HepG2 (cell line): ENCODE data around the gene PRDX5. TPM values are rescaled to one million over a fixed set of nuclear protein-coding genes. Genes with fewer than 3 reads are reported as not detected.

ENCODE experiments used
- ASH2L ChIP-seq: fragments of 300-600, 200-600 bp; sonication (generic); IDR thresholded peaks from 2 replicates; pipeline ENCODE4 v1.7.0; 2017; ENCODE audit warnings: low read depth, mild to moderate bottlenecking, moderate library complexity, mixed read lengths, low read length; ENCODE audit not compliant: insufficient read length
- ATF7 ChIP-seq, 2 experiments: fragments of 450-650 bp in 1 of 2; sonication (generic) in 1 of 2; formaldehyde crosslinking in 1 of 2; IDR thresholded peaks; 2 replicates each; pipeline versions ENCODE4 v1.4.0 to v1.6.1; 2016 to 2020; ENCODE audit warnings: antibody characterized with exemption in 1 of 2, mild to moderate bottlenecking in 1 of 2, missing genetic modification reagents in 1 of 2
- DMAP1 ChIP-seq: IDR thresholded peaks from 2 replicates; pipeline ENCODE4 v1.6.1; 2016
- HIVEP1 ChIP-seq: sonication (generic); formaldehyde crosslinking; IDR thresholded peaks from 2 replicates; pipeline ENCODE4 v1.4.0; 2020; ENCODE audit warnings: mild to moderate bottlenecking, missing genetic modification reagents
- ISX ChIP-seq: sonication (generic); formaldehyde crosslinking; conservative IDR thresholded peaks from 2 replicates; pipeline ENCODE4 v1.5.0; 2020; ENCODE audit warnings: missing genetic modification reagents
- KDM5B ChIP-seq: sonication (generic); formaldehyde crosslinking; IDR thresholded peaks from 2 replicates; pipeline ENCODE4 v1.4.0; 2020; ENCODE audit warnings: missing genetic modification reagents, mild to moderate bottlenecking, borderline replicate concordance
- MEF2D ChIP-seq: sonication (generic); formaldehyde crosslinking; IDR thresholded peaks from 2 replicates; pipeline ENCODE4 v1.5.1; 2020; ENCODE audit warnings: mild to moderate bottlenecking, missing genetic modification reagents
- NR2C2 ChIP-seq: sonication (generic); formaldehyde crosslinking; IDR thresholded peaks from 2 replicates; pipeline ENCODE4 v1.4.0; 2020; ENCODE audit warnings: missing genetic modification reagents, mild to moderate bottlenecking, moderate library complexity, borderline replicate concordance
- SAP130 ChIP-seq: IDR thresholded peaks from 2 replicates; pipeline ENCODE4 v1.6.1; 2016; ENCODE audit warnings: low read depth
- STAG1 ChIP-seq: sonication (generic); formaldehyde crosslinking; IDR thresholded peaks from 2 replicates; pipeline ENCODE4 v1.4.0; 2020; ENCODE audit warnings: missing genetic modification reagents
- ZBTB7B ChIP-seq: sonication (generic); formaldehyde crosslinking; IDR thresholded peaks from 2 replicates; pipeline ENCODE4 v1.4.0; 2020; ENCODE audit warnings: missing genetic modification reagents
- ZBTB8A ChIP-seq: sonication (generic); formaldehyde crosslinking; IDR thresholded peaks from 2 replicates; pipeline ENCODE4 v1.4.0; 2020; ENCODE audit warnings: mild to moderate bottlenecking, low read depth, missing genetic modification reagents, borderline replicate concordance
- ZNF124 ChIP-seq: sonication (generic); formaldehyde crosslinking; IDR thresholded peaks from 2 replicates; pipeline ENCODE4 v1.4.0; 2020; ENCODE audit warnings: missing genetic modification reagents
- ZNF160 ChIP-seq: sonication (generic); formaldehyde crosslinking; IDR thresholded peaks from 2 replicates; pipeline ENCODE4 v1.8.0; 2022; ENCODE audit warnings: mild to moderate bottlenecking, inconsistent platforms, missing genetic modification reagents
- ZNF3 ChIP-seq: IDR thresholded peaks from 2 replicates; pipeline ENCODE4 v1.7.0; 2017; ENCODE audit warnings: inconsistent platforms
- ZNF350 ChIP-seq: sonication (generic); formaldehyde crosslinking; IDR thresholded peaks from 2 replicates; pipeline ENCODE4 v1.4.0; 2020; ENCODE audit warnings: mild to moderate bottlenecking, low read depth, missing genetic modification reagents, borderline replicate concordance
- ZNF629 ChIP-seq: sonication (generic); formaldehyde crosslinking; conservative IDR thresholded peaks from 2 replicates; pipeline ENCODE4 v1.5.0; 2020; ENCODE audit warnings: missing genetic modification reagents
- ZNF674 ChIP-seq: sonication (generic); formaldehyde crosslinking; IDR thresholded peaks from 2 replicates; pipeline ENCODE4 v1.5.0; 2020; ENCODE audit warnings: low read depth, mild to moderate bottlenecking, missing genetic modification reagents
- ZNF747 ChIP-seq: sonication (generic); formaldehyde crosslinking; IDR thresholded peaks from 2 replicates; pipeline ENCODE4 v1.8.1; 2023; ENCODE audit warnings: missing genetic modification reagents, mild to moderate bottlenecking, borderline replicate concordance
- ZSCAN31 ChIP-seq: sonication (generic); formaldehyde crosslinking; IDR thresholded peaks from 2 replicates; pipeline ENCODE4 v1.5.0; 2020; ENCODE audit warnings: low read depth, mild to moderate bottlenecking, missing genetic modification reagents
- polyA plus RNA-seq, 8 experiments: library from polyadenylated mRNA; depleted of rRNA in 3 of 8; stranded (reverse) in 7 of 8; unstranded in 1 of 8; fragments of >200 nt; fragmentation: Illumina TruSeq in 4 of 8; extraction: Trizol in 4 of 8; gene quantifications; 2 replicates each; pipeline versions ENCODE4 v1.2.1 to v1.2.3, GENCODE V29; 2011 to 2016; ENCODE audit warnings: low read depth in 4 of 8, missing spikeins in 1 of 8, mixed read lengths in 1 of 8; ENCODE audit not compliant: insufficient read depth in 1 of 8
- total RNA-seq, 5 experiments: library from RNA; depleted of rRNA; stranded (reverse); fragments of >200 nt; fragmentation: Illumina TruSeq; extraction: Trizol; gene quantifications; 2 replicates each; pipeline ENCODE4 v1.2.3, GENCODE V29; 2016; ENCODE audit warnings: low read depth in 1 of 5
- TF ChIP-seq, protein P1 (sequence below): sonication (generic); formaldehyde crosslinking; IDR thresholded peaks from 2 replicates; pipeline ENCODE4 v1.5.0; 2020; ENCODE audit warnings: missing genetic modification reagents
- TF ChIP-seq, protein P2 (sequence below): IDR thresholded peaks from 2 replicates; pipeline ENCODE4 v1.6.1; 2016; ENCODE audit warnings: mild to moderate bottlenecking, missing biosample characterization, missing genetic modification reagents
- TF ChIP-seq, protein P3 (sequence below): sonication (generic); formaldehyde crosslinking; IDR thresholded peaks from 2 replicates; pipeline ENCODE4 v1.5.0; 2020; ENCODE audit warnings: missing genetic modification reagents
- TF ChIP-seq, protein P4 (sequence below): sonication (generic); formaldehyde crosslinking; IDR thresholded peaks from 2 replicates; pipeline ENCODE4 v1.4.0; 2020; ENCODE audit warnings: missing genetic modification reagents, borderline replicate concordance

PRDX5 gene
- total and polyA plus RNA-seq, 2 of the 13 experiments (the other 11 are each of a cell fraction or from before 2014, with no cell fraction given): 215 to 311 TPM

DNA sequence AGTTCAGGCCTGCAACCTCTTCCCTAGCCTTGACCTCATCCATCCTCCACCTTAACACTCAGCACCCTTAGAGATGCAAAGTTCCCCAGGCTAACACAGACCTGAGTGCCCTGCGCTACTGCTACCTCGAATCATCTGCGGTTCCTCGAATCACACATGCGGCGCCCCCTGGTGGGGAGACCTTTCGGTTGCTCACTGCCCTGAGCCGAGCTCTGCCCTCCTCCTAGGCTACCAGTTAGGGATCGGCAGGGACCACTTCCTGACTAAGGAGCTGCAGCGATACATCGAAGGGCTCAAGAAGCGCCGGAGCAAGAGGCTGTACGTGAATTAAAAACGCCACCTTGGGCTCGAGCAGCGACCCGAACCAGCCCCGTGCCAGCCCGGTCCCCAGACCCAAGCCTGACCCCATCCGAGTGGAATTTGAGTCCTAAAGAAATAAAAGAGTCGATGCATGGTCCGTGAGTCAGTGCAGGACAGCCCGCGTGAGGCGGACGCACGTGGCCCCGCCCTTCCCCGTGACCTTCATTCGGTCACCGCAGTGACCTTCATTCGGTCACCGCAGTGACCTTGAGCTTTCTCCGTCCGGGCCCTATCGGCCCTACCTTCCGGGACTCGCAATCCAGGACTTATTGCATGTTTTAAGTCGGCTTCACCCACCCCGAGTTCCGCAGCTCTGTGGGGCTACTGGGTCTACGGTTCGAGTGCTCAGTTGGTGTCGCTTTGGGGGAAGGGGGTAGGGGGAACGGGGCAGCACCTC is 13.4 kb upstream of the PRDX5 start (continued):
- TF ChIP-seq ZSCAN31: no peak
- TF ChIP-seq NR2C2 (CRISPR knock-in tag): peak; percentile 36; the same call in 1 of the 2 replicates
- TF ChIP-seq, protein P1, sequence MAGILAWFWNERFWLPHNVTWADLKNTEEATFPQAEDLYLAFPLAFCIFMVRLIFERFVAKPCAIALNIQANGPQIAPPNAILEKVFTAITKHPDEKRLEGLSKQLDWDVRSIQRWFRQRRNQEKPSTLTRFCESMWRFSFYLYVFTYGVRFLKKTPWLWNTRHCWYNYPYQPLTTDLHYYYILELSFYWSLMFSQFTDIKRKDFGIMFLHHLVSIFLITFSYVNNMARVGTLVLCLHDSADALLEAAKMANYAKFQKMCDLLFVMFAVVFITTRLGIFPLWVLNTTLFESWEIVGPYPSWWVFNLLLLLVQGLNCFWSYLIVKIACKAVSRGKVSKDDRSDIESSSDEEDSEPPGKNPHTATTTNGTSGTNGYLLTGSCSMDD (CRISPR knock-in tag): 0 out of 2 replicates have a peak, but pooled peaks have one; percentile 35
- TF ChIP-seq, protein P2, sequence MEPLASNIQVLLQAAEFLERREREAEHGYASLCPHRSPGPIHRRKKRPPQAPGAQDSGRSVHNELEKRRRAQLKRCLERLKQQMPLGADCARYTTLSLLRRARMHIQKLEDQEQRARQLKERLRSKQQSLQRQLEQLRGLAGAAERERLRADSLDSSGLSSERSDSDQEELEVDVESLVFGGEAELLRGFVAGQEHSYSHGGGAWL (CRISPR knock-in tag): 0 out of 2 replicates have a peak, but pooled peaks have one; percentile 42
- TF ChIP-seq ZNF124 (CRISPR knock-in tag): peak; percentile 52; the same call in 1 of the 2 replicates
- peak; percentile 50 for TF ChIP-seq STAG1 (CRISPR knock-in tag)
- 0 out of 2 replicates have a peak, but pooled peaks have one; percentile 38 for TF ChIP-seq ZNF160
- TF ChIP-seq, protein P3, sequence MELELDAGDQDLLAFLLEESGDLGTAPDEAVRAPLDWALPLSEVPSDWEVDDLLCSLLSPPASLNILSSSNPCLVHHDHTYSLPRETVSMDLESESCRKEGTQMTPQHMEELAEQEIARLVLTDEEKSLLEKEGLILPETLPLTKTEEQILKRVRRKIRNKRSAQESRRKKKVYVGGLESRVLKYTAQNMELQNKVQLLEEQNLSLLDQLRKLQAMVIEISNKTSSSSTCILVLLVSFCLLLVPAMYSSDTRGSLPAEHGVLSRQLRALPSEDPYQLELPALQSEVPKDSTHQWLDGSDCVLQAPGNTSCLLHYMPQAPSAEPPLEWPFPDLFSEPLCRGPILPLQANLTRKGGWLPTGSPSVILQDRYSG: 0 out of 2 replicates have a peak, but pooled peaks have one; percentile 39
- no peak for TF ChIP-seq ZNF674 (CRISPR knock-in tag)
- TF ChIP-seq, protein P4, sequence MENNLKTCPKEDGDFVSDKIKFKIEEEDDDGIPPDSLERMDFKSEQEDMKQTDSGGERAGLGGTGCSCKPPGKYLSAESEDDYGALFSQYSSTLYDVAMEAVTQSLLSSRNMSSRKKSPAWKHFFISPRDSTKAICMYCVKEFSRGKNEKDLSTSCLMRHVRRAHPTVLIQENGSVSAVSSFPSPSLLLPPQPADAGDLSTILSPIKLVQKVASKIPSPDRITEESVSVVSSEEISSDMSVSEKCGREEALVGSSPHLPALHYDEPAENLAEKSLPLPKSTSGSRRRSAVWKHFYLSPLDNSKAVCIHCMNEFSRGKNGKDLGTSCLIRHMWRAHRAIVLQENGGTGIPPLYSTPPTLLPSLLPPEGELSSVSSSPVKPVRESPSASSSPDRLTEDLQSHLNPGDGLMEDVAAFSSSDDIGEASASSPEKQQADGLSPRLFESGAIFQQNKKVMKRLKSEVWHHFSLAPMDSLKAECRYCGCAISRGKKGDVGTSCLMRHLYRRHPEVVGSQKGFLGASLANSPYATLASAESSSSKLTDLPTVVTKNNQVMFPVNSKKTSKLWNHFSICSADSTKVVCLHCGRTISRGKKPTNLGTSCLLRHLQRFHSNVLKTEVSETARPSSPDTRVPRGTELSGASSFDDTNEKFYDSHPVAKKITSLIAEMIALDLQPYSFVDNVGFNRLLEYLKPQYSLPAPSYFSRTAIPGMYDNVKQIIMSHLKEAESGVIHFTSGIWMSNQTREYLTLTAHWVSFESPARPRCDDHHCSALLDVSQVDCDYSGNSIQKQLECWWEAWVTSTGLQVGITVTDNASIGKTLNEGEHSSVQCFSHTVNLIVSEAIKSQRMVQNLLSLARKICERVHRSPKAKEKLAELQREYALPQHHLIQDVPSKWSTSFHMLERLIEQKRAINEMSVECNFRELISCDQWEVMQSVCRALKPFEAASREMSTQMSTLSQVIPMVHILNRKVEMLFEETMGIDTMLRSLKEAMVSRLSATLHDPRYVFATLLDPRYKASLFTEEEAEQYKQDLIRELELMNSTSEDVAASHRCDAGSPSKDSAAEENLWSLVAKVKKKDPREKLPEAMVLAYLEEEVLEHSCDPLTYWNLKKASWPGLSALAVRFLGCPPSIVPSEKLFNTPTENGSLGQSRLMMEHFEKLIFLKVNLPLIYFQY (CRISPR knock-in tag): peak; percentile 23; the same call in 1 of the 2 replicates
- no peak for TF ChIP-seq ZNF747
- no peak for TF ChIP-seq ATF7 (IDR thresholded peaks at IDR 0.05)
- TF ChIP-seq ATF7 (CRISPR knock-in tag; IDR thresholded peaks at IDR 0.05): no peak
- peak; percentile 32; the same call in 1 of the 2 replicates for TF ChIP-seq KDM5B (CRISPR knock-in tag)
- TF ChIP-seq DMAP1 (CRISPR knock-in tag): peak; percentile 91
- TF ChIP-seq SAP130: peak; percentile 49; the same call in 1 of the 2 replicates
- TF ChIP-seq ASH2L: peak; percentile 63
- TF ChIP-seq ZBTB7B (CRISPR knock-in tag): peak; percentile 65; the same call in 1 of the 2 replicates
- no peak for TF ChIP-seq ZBTB8A (CRISPR knock-in tag)
- peak; percentile 26 for TF ChIP-seq HIVEP1 (CRISPR knock-in tag)
- peak; percentile 71; the same call in 1 of the 2 replicates for TF ChIP-seq ZNF350 (CRISPR knock-in tag)
- 0 out of 2 replicates have a peak, but pooled peaks have one; percentile 64 for TF ChIP-seq ISX (CRISPR knock-in tag)
- TF ChIP-seq MEF2D (CRISPR knock-in tag): peak; percentile 70; the same call in 1 of the 2 replicates
- no peak for TF ChIP-seq ZNF629 (CRISPR knock-in tag)
- peak; percentile 72; the same call in 1 of the 2 replicates for TF ChIP-seq ZNF3 (CRISPR knock-in tag)
